ENCODE data around the gene DUSP2. TPM values are rescaled to one million over a fixed set of nuclear protein-coding genes. Genes with fewer than 3 reads are reported as not detected.

Gene DUSP2
- total RNA-seq, 3 donors from 2014 or later, result 1.9 to 57.5 (median 12.8) TPM

- Histone ChIP-seq H3K36me3 (no peaks in the 10 kb centered on the region), H3K4me1 (peaks cover under 1 to 9% of the 10 kb centered on the region in 2 donors), H3K9me3 (no peaks in the 10 kb centered on the region), H3K27me3 (no peaks in the 10 kb centered on the region), H3K27ac (no peak overlapping the region), H3K4me3 (no peak overlapping the region)
- TF ChIP-seq CTCF (IDR thresholded peaks at IDR 0.05) (no peak), POLR2AphosphoS5 (IDR thresholded peaks at IDR 0.05) (no peak), POLR2A (IDR thresholded peaks at IDR 0.05) (no peak)
- DNase-seq (ENCODE audit: low spot score in 2 of 2), result no peak
- intact Hi-C loops (cut with DNase I; ENCODE audit: low total_unique reads), result no loop called here
Measured at GRCh38 chr2:96122391-96122790, 22.8 kb downstream of the DUSP2 start.

DNA sequence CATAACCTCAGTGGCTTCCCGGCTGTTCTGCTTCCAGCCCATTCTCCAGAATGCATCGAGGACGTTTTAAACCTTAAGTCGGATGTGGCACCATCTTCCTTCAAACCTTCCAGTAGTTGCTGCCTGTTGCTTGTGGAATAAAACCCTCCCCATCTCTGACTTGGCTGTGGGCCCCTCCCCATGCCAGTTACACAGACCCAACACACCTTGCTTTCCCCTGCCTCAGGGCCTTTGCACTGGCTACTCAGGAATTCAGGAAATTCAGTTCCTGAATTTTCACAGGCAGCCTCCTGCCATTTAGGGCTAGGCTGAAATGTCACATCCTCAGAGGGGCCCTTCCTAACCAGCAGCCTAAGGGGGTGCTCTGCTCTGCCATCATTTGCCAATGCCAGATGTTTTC, 23.8 kb downstream of the DUSP2 start:
- H3K27me3 ChIP-seq, result no peaks in the 10 kb centered on the region
- H3K4me1 ChIP-seq, result peaks cover 3 to 12% of the 10 kb centered on the region in 2 donors
- no peak overlapping the region for H3K4me3 ChIP-seq
- DNase-seq (ENCODE audit: low spot score in 2 of 2), result no peak
- intact Hi-C loops (cut with DNase I; ENCODE audit: low total_unique reads), result no loop called here
- no peak overlapping the region for H3K27ac ChIP-seq
- no peak for TF ChIP-seq POLR2AphosphoS5 (IDR thresholded peaks at IDR 0.05)
- TF ChIP-seq CTCF (IDR thresholded peaks at IDR 0.05), result no peak
- no peak for TF ChIP-seq POLR2A (IDR thresholded peaks at IDR 0.05)
- no peaks in the 10 kb centered on the region for H3K36me3 ChIP-seq
- no peaks in the 10 kb centered on the region for H3K9me3 ChIP-seq

- Histone ChIP-seq H3K4me1 (peaks cover 3 to 12% of the 10 kb centered on the region in 2 donors), H3K9me3 (no peaks in the 10 kb centered on the region), H3K36me3 (no peaks in the 10 kb centered on the region), H3K4me3 (no peak overlapping the region), H3K27me3 (peaks cover 0 to 1% of the 10 kb centered on the region in 2 donors), H3K27ac (no peak overlapping the region)
- DNase-seq (ENCODE audit: low spot score in 2 of 2), result no peak
- intact Hi-C loops (cut with DNase I; ENCODE audit: low total_unique reads), result no loop called here
- TF ChIP-seq POLR2A (IDR thresholded peaks at IDR 0.05) (no peak), CTCF (IDR thresholded peaks at IDR 0.05) (no peak), POLR2AphosphoS5 (IDR thresholded peaks at IDR 0.05) (no peak)
Measured at GRCh38 chr2:96120991-96121390, 24.2 kb downstream of the DUSP2 start.

GRCh38 chr2:96120091-96120720, 25.0 kb downstream of the DUSP2 start:
- no peak overlapping the region for H3K4me3 ChIP-seq
- intact Hi-C loops (cut with DNase I; ENCODE audit: low total_unique reads), result no loop called here
- no peak for DNase-seq (ENCODE audit: low spot score in 2 of 2)
- H3K36me3 ChIP-seq, result no peaks in the 10 kb centered on the region
- peaks cover 0 to 4% of the 10 kb centered on the region in 2 donors for H3K27me3 ChIP-seq
- no peak overlapping the region for H3K27ac ChIP-seq
- TF ChIP-seq CTCF (IDR thresholded peaks at IDR 0.05), result no peak
- TF ChIP-seq POLR2A (IDR thresholded peaks at IDR 0.05), result no peak
- TF ChIP-seq POLR2AphosphoS5 (IDR thresholded peaks at IDR 0.05), result no peak
- no peaks in the 10 kb centered on the region for H3K9me3 ChIP-seq
- H3K4me1 ChIP-seq, result peaks cover 3 to 12% of the 10 kb centered on the region in 2 donors

- DNase-seq (ENCODE audit: low spot score in 2 of 2), result no peak
- no peak overlapping the region for H3K27ac ChIP-seq
- H3K4me1 ChIP-seq, result peaks cover 3 to 12% of the 10 kb centered on the region in 2 donors
- H3K36me3 ChIP-seq, result no peaks in the 10 kb centered on the region
- intact Hi-C loops (cut with DNase I; ENCODE audit: low total_unique reads), result loop anchor here (10.0 kb wide), 2 partner anchors 95 to 965 kb away; partner anchors contain the start of gene ZNF514
- H3K27me3 ChIP-seq, result peaks cover 0 to 4% of the 10 kb centered on the region in 2 donors
- no peak overlapping the region for H3K4me3 ChIP-seq
- no peaks in the 10 kb centered on the region for H3K9me3 ChIP-seq
- TF ChIP-seq POLR2AphosphoS5 (IDR thresholded peaks at IDR 0.05) (no peak), POLR2A (IDR thresholded peaks at IDR 0.05) (no peak), CTCF (IDR thresholded peaks at IDR 0.05) (no peak)
Measured at GRCh38 chr2:96119389-96119751, 25.9 kb downstream of the DUSP2 start.
